OCI-LY1 (cell line): Measurements from ENCODE around the gene NAA35.

Experiments used
- H2AFZ ChIP-seq: fragments of 200-600 bp; sonication (generic), shearing (Covaris generic); 2 replicates; pipeline ENCODE4 v1.6.0; 2014; ENCODE audit warnings: antibody characterized with exemption, mild to moderate bottlenecking, low read length
- H3F3A ChIP-seq: fragments of 200-600 bp; sonication (generic), shearing (Covaris generic); 2 replicates; pipeline ENCODE4 v1.6.0; 2014; ENCODE audit warnings: mild to moderate bottlenecking, antibody characterized with exemption, low read length, moderate library complexity; ENCODE audit not compliant: insufficient read depth
- H3K27ac ChIP-seq: fragments of 200-600 bp; sonication (generic); 2 replicates; pipeline ENCODE4 v1.5.1; 2014; ENCODE audit warnings: low read length, mixed run types, mild to moderate bottlenecking, low read depth; ENCODE audit not compliant: poor library complexity, severe bottlenecking
- H3K27me3 ChIP-seq: fragments of 200-600 bp; sonication (generic); 2 replicates; pipeline ENCODE4 v1.6.0; 2014; ENCODE audit warnings: antibody characterized with exemption, mild to moderate bottlenecking, low read length, moderate library complexity; ENCODE audit not compliant: insufficient read depth
- H3K36me3 ChIP-seq: fragments of 200-600 bp; sonication (generic); 2 replicates; pipeline ENCODE4 v1.6.1; 2014; ENCODE audit warnings: mild to moderate bottlenecking, antibody characterized with exemption, low read length, moderate library complexity, mixed read lengths; ENCODE audit not compliant: insufficient read depth
- H3K4me1 ChIP-seq: fragments of 200-600 bp; sonication (generic); 2 replicates; pipeline ENCODE4 v1.5.1; 2014; ENCODE audit warnings: mild to moderate bottlenecking, low read length, moderate library complexity; ENCODE audit not compliant: insufficient read depth, severe bottlenecking
- H3K4me2 ChIP-seq: fragments of 200-600 bp; sonication (generic), shearing (Covaris generic); 2 replicates; pipeline ENCODE4 v1.6.1; 2014; ENCODE audit warnings: low read length
- H3K4me3 ChIP-seq: fragments of 200-600 bp; sonication (generic); 2 replicates; pipeline ENCODE4 v1.5.1; 2014; ENCODE audit warnings: low read length, low read depth, mild to moderate bottlenecking, mixed read lengths; ENCODE audit not compliant: poor library complexity, severe bottlenecking
- H3K79me2 ChIP-seq: fragments of 200-600 bp; shearing (Covaris generic); 2 replicates; pipeline ENCODE4 v1.6.1; 2016; ENCODE audit warnings: mixed run types, low read length, mixed read lengths; ENCODE audit not compliant: insufficient read depth
- H3K9ac ChIP-seq: fragments of 200-600 bp; sonication (generic), shearing (Covaris generic); 2 replicates; pipeline ENCODE4 v1.6.1; 2014; ENCODE audit warnings: mild to moderate bottlenecking, low read length, mixed read lengths
- H3K9me2 ChIP-seq: fragments of 200-600 bp; sonication (generic), shearing (Covaris generic); 2 replicates; pipeline ENCODE4 v1.6.1; 2014; ENCODE audit warnings: low read depth, mild to moderate bottlenecking, low read length, mixed read lengths
- H3K9me3 ChIP-seq: fragments of 200-600 bp; shearing (Covaris generic); 2 replicates; pipeline ENCODE4 v1.6.1; 2014; ENCODE audit warnings: low read length, mixed read lengths
- H4K20me1 ChIP-seq: fragments of 200-600 bp; sonication (generic), shearing (Covaris generic); 2 replicates; pipeline ENCODE4 v1.6.0; 2016; ENCODE audit warnings: mild to moderate bottlenecking, low read length; ENCODE audit not compliant: insufficient read depth
- EZH2 ChIP-seq: fragments of 200-600 bp; sonication (generic), shearing (Covaris generic); IDR thresholded peaks from 2 replicates; pipeline ENCODE4 v1.8.0; 2017; ENCODE audit warnings: borderline replicate concordance, mixed run types, mild to moderate bottlenecking, antibody characterized with exemption, low read length, moderate library complexity, mixed read lengths
- TF ChIP-seq, protein P1 (sequence below): fragments of 200-600 bp; sonication (generic), shearing (Covaris generic); IDR thresholded peaks from 2 replicates; pipeline ENCODE4 v1.5.1; 2017; ENCODE audit warnings: mild to moderate bottlenecking, antibody characterized with exemption, low read length, moderate library complexity, mixed read lengths

The NAA35 gene

DNA sequence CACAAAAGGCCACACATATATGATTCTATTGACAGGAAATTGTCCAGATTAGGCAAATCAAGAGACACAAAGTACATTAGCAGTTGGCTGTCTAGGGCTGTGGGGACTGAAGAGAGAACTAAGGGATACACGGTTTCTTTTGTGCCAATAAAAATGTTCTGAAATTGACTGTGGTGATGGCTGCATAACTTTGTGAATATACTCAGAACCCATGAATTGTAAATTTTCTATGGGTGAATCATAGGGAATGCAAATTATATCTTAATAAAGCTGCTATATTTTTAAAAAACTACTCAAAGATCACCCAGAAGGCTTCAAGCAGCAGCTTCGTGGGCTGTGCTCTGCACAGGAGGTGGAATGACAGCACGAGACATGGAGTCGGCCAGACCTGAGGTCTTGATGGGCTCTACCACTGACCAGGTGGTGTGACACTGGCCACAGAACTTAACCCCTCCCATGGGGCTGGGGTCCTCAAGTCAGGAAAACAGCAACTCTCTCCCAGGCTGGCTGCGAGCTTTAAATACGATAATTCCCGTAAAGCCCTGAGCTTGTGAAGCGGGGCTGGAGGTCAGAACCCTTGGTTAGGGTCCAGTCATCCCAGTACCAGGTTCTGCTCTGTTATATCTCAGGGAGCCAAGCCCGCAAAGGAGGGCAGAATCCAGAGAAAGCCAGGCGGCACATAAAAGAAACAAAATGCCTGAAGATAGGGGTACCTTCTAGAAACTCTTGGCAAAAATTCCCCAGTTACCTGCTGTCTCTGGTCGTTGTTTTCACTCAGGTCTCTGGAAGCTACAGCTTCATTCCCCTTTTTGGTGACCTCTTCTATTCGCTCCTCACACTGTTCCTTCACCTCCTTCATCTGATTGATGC is 99.3 kb downstream of the NAA35 start:
- Histone ChIP-seq H3K9me2 (no peaks in the 10 kb centered on the region), H3K27me3 (no peaks in the 10 kb centered on the region), H3K4me3 (no peak overlapping the region), H3K79me2 (no peaks in the 10 kb centered on the region), H4K20me1 (no peaks in the 10 kb centered on the region), H3K9me3 (no peaks in the 10 kb centered on the region), H3K36me3 (no peaks in the 10 kb centered on the region), H3K4me1 (no peaks in the 10 kb centered on the region), H2AFZ (no peak overlapping the region), H3F3A (no peaks in the 10 kb centered on the region), H3K9ac (no peak overlapping the region), H3K4me2 (no peak overlapping the region), H3K27ac (no peak overlapping the region)
- TF ChIP-seq, protein P1, sequence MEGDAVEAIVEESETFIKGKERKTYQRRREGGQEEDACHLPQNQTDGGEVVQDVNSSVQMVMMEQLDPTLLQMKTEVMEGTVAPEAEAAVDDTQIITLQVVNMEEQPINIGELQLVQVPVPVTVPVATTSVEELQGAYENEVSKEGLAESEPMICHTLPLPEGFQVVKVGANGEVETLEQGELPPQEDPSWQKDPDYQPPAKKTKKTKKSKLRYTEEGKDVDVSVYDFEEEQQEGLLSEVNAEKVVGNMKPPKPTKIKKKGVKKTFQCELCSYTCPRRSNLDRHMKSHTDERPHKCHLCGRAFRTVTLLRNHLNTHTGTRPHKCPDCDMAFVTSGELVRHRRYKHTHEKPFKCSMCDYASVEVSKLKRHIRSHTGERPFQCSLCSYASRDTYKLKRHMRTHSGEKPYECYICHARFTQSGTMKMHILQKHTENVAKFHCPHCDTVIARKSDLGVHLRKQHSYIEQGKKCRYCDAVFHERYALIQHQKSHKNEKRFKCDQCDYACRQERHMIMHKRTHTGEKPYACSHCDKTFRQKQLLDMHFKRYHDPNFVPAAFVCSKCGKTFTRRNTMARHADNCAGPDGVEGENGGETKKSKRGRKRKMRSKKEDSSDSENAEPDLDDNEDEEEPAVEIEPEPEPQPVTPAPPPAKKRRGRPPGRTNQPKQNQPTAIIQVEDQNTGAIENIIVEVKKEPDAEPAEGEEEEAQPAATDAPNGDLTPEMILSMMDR = no peak
- TF ChIP-seq EZH2 = no peak

GRCh38 chr9:86040861-86041155 is 99.9 kb downstream of the NAA35 start:
- H3K79me2 ChIP-seq = no peaks in the 10 kb centered on the region
- no peaks in the 10 kb centered on the region for H4K20me1 ChIP-seq
- H3K4me3 ChIP-seq = no peak overlapping the region
- H3K9ac ChIP-seq = no peak overlapping the region
- TF ChIP-seq EZH2 = no peak
- TF ChIP-seq, protein P1 = no peak
- H3K27ac ChIP-seq = no peak overlapping the region
- no peaks in the 10 kb centered on the region for H3K9me3 ChIP-seq
- no peak overlapping the region for H3K4me2 ChIP-seq
- H3F3A ChIP-seq = no peaks in the 10 kb centered on the region
- H2AFZ ChIP-seq = no peak overlapping the region
- no peaks in the 10 kb centered on the region for H3K4me1 ChIP-seq
- H3K27me3 ChIP-seq = no peaks in the 10 kb centered on the region
- no peaks in the 10 kb centered on the region for H3K9me2 ChIP-seq
- H3K36me3 ChIP-seq = no peaks in the 10 kb centered on the region

DNA sequence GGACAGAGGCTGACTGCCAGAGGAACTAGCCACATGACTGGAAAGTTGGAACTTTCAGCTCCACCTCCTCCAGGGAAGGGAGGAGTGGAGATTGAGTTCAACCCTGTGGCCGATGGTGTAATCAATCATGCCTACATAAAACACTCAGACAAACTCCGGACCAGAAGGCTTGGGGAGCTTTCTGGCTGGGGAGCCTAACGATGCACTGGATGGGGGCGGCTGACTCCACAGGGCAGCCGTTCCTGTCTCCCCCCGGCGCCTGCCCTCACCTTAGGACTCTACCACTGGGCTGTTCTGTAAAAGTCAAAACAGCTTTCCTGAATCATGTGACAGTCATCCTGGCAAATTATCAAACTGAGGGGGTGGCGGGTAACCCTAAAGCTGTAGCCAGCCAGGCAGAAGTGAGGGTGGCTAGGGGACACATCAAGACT is 100.4 kb downstream of the NAA35 start:
- no peaks in the 10 kb centered on the region for H4K20me1 ChIP-seq
- no peaks in the 10 kb centered on the region for H3K36me3 ChIP-seq
- no peak overlapping the region for H3K4me2 ChIP-seq
- H3K4me1 ChIP-seq = no peaks in the 10 kb centered on the region
- H3K9me3 ChIP-seq = no peaks in the 10 kb centered on the region
- H2AFZ ChIP-seq = no peak overlapping the region
- no peak overlapping the region for H3K9ac ChIP-seq
- TF ChIP-seq EZH2 = no peak
- TF ChIP-seq, protein P1 = no peak
- no peaks in the 10 kb centered on the region for H3K79me2 ChIP-seq
- H3K4me3 ChIP-seq = no peak overlapping the region
- no peaks in the 10 kb centered on the region for H3K27me3 ChIP-seq
- H3K27ac ChIP-seq = no peak overlapping the region
- no peaks in the 10 kb centered on the region for H3F3A ChIP-seq
- H3K9me2 ChIP-seq = no peaks in the 10 kb centered on the region
